GM21529 (cell line): ENCODE results near the gene YWHAH.
A peak's percentile ranks its signal among the peaks of the same experiment; 100 is the strongest.

Source experiments
- ATAC-seq: cut with Tn5 transposase; IDR thresholded peaks from one replicate; pipeline ENCODE4 v1.9.1; 2021; ENCODE audit not compliant: unreplicated experiment

YWHAH gene

GRCh38 chr22:31943978-31944699, at the start of gene YWHAH:
Gene YWHAH (plus strand): TSS chr22:31944535. CDS start chr22:31944734, 199 bp downstream.
- ATAC-seq, result peak; percentile 54

GRCh38 chr22:31895411-31896123, 48.8 kb upstream of the YWHAH start:
- ATAC-seq, result no peak

- no peak for ATAC-seq
These were observed 47.9 kb upstream of the YWHAH start for GRCh38 chr22:31896472-31896871.

- no peak for ATAC-seq
These were observed 46.2 kb upstream of the YWHAH start for GRCh38 chr22:31897842-31898805.

- no peak for ATAC-seq
These were observed 45.4 kb upstream of the YWHAH start for GRCh38 chr22:31898926-31899325.

- ATAC-seq, result no peak
These were observed 44.7 kb upstream of the YWHAH start for GRCh38 chr22:31899669-31900068.

GRCh38 chr22:31901388-31902137, 42.8 kb upstream of the YWHAH start:
- ATAC-seq, result no peak

- ATAC-seq, result no peak
These were observed 39.7 kb upstream of the YWHAH start for GRCh38 chr22:31904651-31905050.

GRCh38 chr22:31905356-31905755, 39.0 kb upstream of the YWHAH start:
- no peak for ATAC-seq

GRCh38 chr22:31906086-31906485, 38.2 kb upstream of the YWHAH start:
- no peak for ATAC-seq

GRCh38 chr22:31906569-31906968, 37.8 kb upstream of the YWHAH start:
- ATAC-seq, result no peak

GRCh38 chr22:31909977-31910376, 34.4 kb upstream of the YWHAH start:
- no peak for ATAC-seq

GRCh38 chr22:31911565-31912406, 32.5 kb upstream of the YWHAH start:
- ATAC-seq, result no peak

- ATAC-seq, result no peak
These were observed 32.0 kb upstream of the YWHAH start for GRCh38 chr22:31912407-31912743.

- ATAC-seq, result no peak
These were observed 28.7 kb upstream of the YWHAH start for GRCh38 chr22:31915586-31915985.

GRCh38 chr22:31917227-31917921, 27.0 kb upstream of the YWHAH start:
- no peak for ATAC-seq

GRCh38 chr22:31919730-31920129, 24.6 kb upstream of the YWHAH start:
- ATAC-seq, result no peak

GRCh38 chr22:31920306-31920705, 24.0 kb upstream of the YWHAH start:
- no peak for ATAC-seq

- ATAC-seq, result no peak
These were observed 23.2 kb upstream of the YWHAH start for GRCh38 chr22:31921106-31921505.
